HTERT RPE-1 (cell line): ENCODE measurements around the gene DGKD.
"Not testable (repeated sequence)": the region's sequence is repeated elsewhere in the genome, so short reads cannot be mapped to it uniquely, and the experiment has no call there.

ENCODE experiments used
- in situ Hi-C: fragments of 300-500 bp; cut with MboI; formaldehyde crosslinking; loops from 4 replicates; pipeline ENCODE4 v1.14.3; 2020; ENCODE audit warnings: low sequenced_read_pairs

DGKD gene

GRCh38 chr2:233353769-233354499 lies at the start of gene DGKD:
Gene DGKD, plus strand, starts transcription at chr2:233354494. Its CDS starts 25 bp downstream, at chr2:233354519.
- in situ Hi-C loops, result no loop called here

- in situ Hi-C loops, result no loop called here
Measured at GRCh38 chr2:233307565-233307964, 46.7 kb upstream of the DGKD start, which contains the start of gene SAG. Gene SAG, plus strand, starts transcription at chr2:233307816. Its CDS starts 1,374 bp downstream, at chr2:233309190.

GRCh38 chr2:233311241-233311926 lies 42.9 kb upstream of the DGKD start:
- in situ Hi-C loops, result no loop called here

GRCh38 chr2:233312874-233313273 lies 41.4 kb upstream of the DGKD start:
- in situ Hi-C loops, result no loop called here

- in situ Hi-C loops, result no loop called here
Measured at GRCh38 chr2:233314180-233314925, 39.9 kb upstream of the DGKD start.

GRCh38 chr2:233317196-233317943 lies 36.9 kb upstream of the DGKD start:
- in situ Hi-C loops, result no loop called here

GRCh38 chr2:233319256-233319655 lies 35.0 kb upstream of the DGKD start:
- in situ Hi-C loops, result no loop called here

- in situ Hi-C loops, result no loop called here
Measured at GRCh38 chr2:233320470-233320869, 33.8 kb upstream of the DGKD start.

GRCh38 chr2:233321166-233321565 lies 33.1 kb upstream of the DGKD start:
- in situ Hi-C loops, result no loop called here

- in situ Hi-C loops, result no loop called here
Measured at GRCh38 chr2:233323851-233324250, 30.4 kb upstream of the DGKD start.

- in situ Hi-C loops, result no loop called here
Measured at GRCh38 chr2:233325256-233325655, 29.0 kb upstream of the DGKD start.

GRCh38 chr2:233325814-233326213 lies 28.5 kb upstream of the DGKD start:
- in situ Hi-C loops, result no loop called here

GRCh38 chr2:233326500-233326899 lies 27.8 kb upstream of the DGKD start:
- in situ Hi-C loops, result no loop called here

- in situ Hi-C loops, result no loop called here
Measured at GRCh38 chr2:233328922-233329321, 25.4 kb upstream of the DGKD start.

- in situ Hi-C loops, result no loop called here
Measured at GRCh38 chr2:233329489-233330135, 24.7 kb upstream of the DGKD start.

- in situ Hi-C loops, result no loop called here
Measured at GRCh38 chr2:233331536-233331935, 22.8 kb upstream of the DGKD start.

- in situ Hi-C loops, result no loop called here
Measured at GRCh38 chr2:233332125-233332524, 22.2 kb upstream of the DGKD start.

- in situ Hi-C loops, result no loop called here
Measured at GRCh38 chr2:233334915-233335314, 19.4 kb upstream of the DGKD start.

- in situ Hi-C loops, result not testable (repeated sequence)
Measured at GRCh38 chr2:233336091-233336490, 18.2 kb upstream of the DGKD start.

GRCh38 chr2:233336541-233336940 lies 17.8 kb upstream of the DGKD start:
- in situ Hi-C loops, result no loop called here
